Stimulated activated CD4-positive, alpha-beta T cell treated with anti-CD3 and anti-CD28 coated beads, Interleukin-2, amount 100 ng/mL, for 4 hours (primary cell): ENCODE measurements around the gene DCAF11.

ENCODE experiments used
- DNase-seq: peaks from one replicate; pipeline ENCODE4 v3.0.0-alpha.2; 2020; ENCODE audit warnings: low read depth

The DCAF11 gene

GRCh38 chr14:24139272-24139934 lies 24.8 kb downstream of the DCAF11 start:
- DNase-seq: no peak

- peak; percentile 99 for DNase-seq
Observed at GRCh38 chr14:24141097-24141880, 26.7 kb downstream of the DCAF11 start, which contains the start of gene EMC9. EMC9 (minus strand) TSS chr14:24141591; CDS start chr14:24141304, 287 bp downstream.

GRCh38 chr14:24143511-24143910 lies 28.9 kb downstream of the DCAF11 start:
- DNase-seq: no peak

- no peak for DNase-seq
Observed at GRCh38 chr14:24144451-24144850, 29.9 kb downstream of the DCAF11 start.

GRCh38 chr14:24145219-24145618 lies 30.6 kb downstream of the DCAF11 start:
- DNase-seq: no peak

GRCh38 chr14:24145690-24146452 lies 31.3 kb downstream of the DCAF11 start:
- DNase-seq: no peak

- peak; percentile 73 for DNase-seq
Observed at GRCh38 chr14:24146453-24146977, 31.9 kb downstream of the DCAF11 start, which contains the start of gene PSME2. PSME2 (minus strand) TSS chr14:24146610; CDS start chr14:24146581, 29 bp downstream.

- peak; percentile 98 for DNase-seq
Observed at GRCh38 chr14:24146978-24147760, 32.6 kb downstream of the DCAF11 start, which contains the start of gene RNF31. RNF31 (plus strand) TSS chr14:24147498; CDS start chr14:24147699, 201 bp downstream.

- no peak for DNase-seq
Observed at GRCh38 chr14:24147761-24148428, 33.3 kb downstream of the DCAF11 start.

- DNase-seq: no peak
Observed at GRCh38 chr14:24149302-24149969, 34.9 kb downstream of the DCAF11 start.

- no peak for DNase-seq
Observed at GRCh38 chr14:24150061-24150460, 35.5 kb downstream of the DCAF11 start.

GRCh38 chr14:24150567-24150966 lies 36.0 kb downstream of the DCAF11 start:
- no peak for DNase-seq

- no peak for DNase-seq
Observed at GRCh38 chr14:24150993-24151392, 36.4 kb downstream of the DCAF11 start.

GRCh38 chr14:24151404-24152080 lies 37.0 kb downstream of the DCAF11 start:
- no peak for DNase-seq

- no peak for DNase-seq
Observed at GRCh38 chr14:24155100-24155499, 40.5 kb downstream of the DCAF11 start.

GRCh38 chr14:24156840-24157239 lies 42.3 kb downstream of the DCAF11 start:
- DNase-seq: no peak

- DNase-seq: no peak
Observed at GRCh38 chr14:24157331-24157730, 42.8 kb downstream of the DCAF11 start.

- no peak for DNase-seq
Observed at GRCh38 chr14:24159777-24160498, 45.4 kb downstream of the DCAF11 start.

GRCh38 chr14:24160499-24160849 lies 45.9 kb downstream of the DCAF11 start:
- no peak for DNase-seq
